HepG2 (cell line): ENCODE results near the gene CHI3L1. TPM values are rescaled to one million over a fixed set of nuclear protein-coding genes. Genes with fewer than 3 reads are reported as not detected.
"Not testable (repeated sequence)": the region's sequence is repeated elsewhere in the genome, so short reads cannot be mapped to it uniquely, and the experiment has no call there.

ENCODE experiments used
- ATAC-seq: fragments of 200-7000 bp; cut with Tn5 transposase; 3 replicates; pipeline ENCODE4 v1.9.1; 2020; ENCODE audit warnings: mild to moderate bottlenecking, moderate library complexity
- BruUV-seq: library from RNA; stranded (reverse); fragments of 400-500 nt; replicated peaks from 2 replicates; lab custom pipeline; 2021; lab: Mats Ljungman, UMichigan
- CTCF ChIA-PET: fragments of 300-600 bp; formaldehyde crosslinking; extraction: SDS; loops from one replicate; lab custom pipeline; 2021; ENCODE audit warnings: low total read pairs, inconsistent platforms, low intra/inter-chr PET ratio; lab: Yijun Ruan, JAX
- POLR2A ChIA-PET: fragments of 350-600 bp; sonication (Branson Sonifier 250); formaldehyde crosslinking; loops from one replicate; lab custom pipeline; 2020; ENCODE audit warnings: antibody characterized with exemption, inconsistent platforms; lab: Yijun Ruan, JAX
- DNase-seq: peaks from one replicate; pipeline ENCODE4 v3.0.0-alpha.2; 2015; ENCODE audit warnings: low spot score
- FAIRE-seq: peaks from 3 replicates; lab custom pipeline; 2011; peaks lifted over from hg19 to GRCh38; lab: Jason Lieb, UNC
- H2AFZ ChIP-seq: one replicate; pipeline ENCODE4 v1.6.1; 2011; ENCODE audit warnings: low read length, inconsistent platforms
- H3K27ac ChIP-seq: fragments of 300-600 bp; 3 replicates; pipeline ENCODE4 v1.8.0; 2011; ENCODE audit warnings: mixed run types, mild to moderate bottlenecking, mixed read lengths, low read length, inconsistent platforms; ENCODE audit not compliant: insufficient read depth; ENCODE audit errors: extremely low read length
- H3K27me3 ChIP-seq, 2 experiments: fragments of 200-600 bp in 1 of 2; 2 replicates in 1 of 2; 3 replicates in 1 of 2; pipeline versions ENCODE4 v1.6.0 to v1.8.0; 2011; ENCODE audit warnings: low read length in 2 of 2, mild to moderate bottlenecking in 2 of 2, moderate library complexity in 2 of 2, inconsistent platforms in 1 of 2; ENCODE audit not compliant: insufficient read depth in 2 of 2, control insufficient read depth in 1 of 2
- H3K36me3 ChIP-seq, 2 experiments: fragments of 200-600 bp in 1 of 2; replicated peaks in 1 of 2; 2 replicates in 1 of 2; 3 replicates in 1 of 2; pipeline versions ENCODE4 v1.5.1 to v1.8.0; 2011; ENCODE audit warnings: low read length in 2 of 2, inconsistent platforms in 1 of 2; ENCODE audit not compliant: insufficient read depth in 2 of 2, control insufficient read depth in 1 of 2
- H3K4me1 ChIP-seq: 2 replicates; pipeline ENCODE4 v1.5.1; 2012; ENCODE audit warnings: low read length, inconsistent platforms; ENCODE audit not compliant: insufficient read depth
- H3K4me2 ChIP-seq: 2 replicates; pipeline ENCODE4 v1.6.0; 2011; ENCODE audit warnings: low read depth, low read length, inconsistent platforms
- H3K4me3 ChIP-seq, 3 experiments: fragments of 200-600 bp in 1 of 3; sonication (generic), shearing (Covaris generic) in 1 of 3; replicated peaks in 1 of 3; 2 replicates each; pipeline ENCODE4 v1.5.1; 2011 to 2016; ENCODE audit warnings: low read length in 3 of 3, inconsistent platforms in 2 of 3, low read depth in 2 of 3, mild to moderate bottlenecking in 2 of 3, control low read depth in 1 of 3, mixed read lengths in 1 of 3; ENCODE audit not compliant: insufficient read depth in 1 of 3
- H3K79me2 ChIP-seq: one replicate; pipeline ENCODE4 v1.6.1; 2011; ENCODE audit warnings: low read length, inconsistent platforms; ENCODE audit not compliant: insufficient read depth
- H3K9ac ChIP-seq: 2 replicates; pipeline ENCODE4 v1.6.0; 2011; ENCODE audit warnings: mild to moderate bottlenecking, low read depth, low read length, inconsistent platforms; ENCODE audit not compliant: insufficient read depth
- H3K9me3 ChIP-seq: 2 replicates; pipeline ENCODE4 v1.5.1; 2012; ENCODE audit warnings: mild to moderate bottlenecking, low read length
- H4K20me1 ChIP-seq: 2 replicates; pipeline ENCODE4 v1.6.0; 2011; ENCODE audit warnings: inconsistent platforms, mild to moderate bottlenecking, low read length, moderate library complexity; ENCODE audit not compliant: insufficient read depth
- NFE2L2 ChIP-seq: fragments of 150-350 bp; IDR thresholded peaks from 2 replicates; pipeline ENCODE4 v1.6.1; 2014; ENCODE audit warnings: low read length
- ZFY ChIP-seq: sonication (generic); formaldehyde crosslinking; IDR thresholded peaks from 2 replicates; pipeline ENCODE4 v1.4.0; 2020; ENCODE audit warnings: missing genetic modification reagents
- WGBS: methylation state at CpG from one replicate; pipeline ENCODE4 v1.1.6; 2017; ENCODE audit warnings: low lambda C conversion rate; 5-methylcytosine and 5-hydroxymethylcytosine counted together
- in situ Hi-C: cut with HindIII; loops from 2 replicates; pipeline ENCODE4 v1.10.0; 2017; ENCODE audit warnings: low pct_unique_long_range_greater_than_20kb; ENCODE audit not compliant: extremely low pct_ligation_motif_present
- intact Hi-C: fragments of 100-400 bp; cut with micrococcal nuclease; formaldehyde crosslinking; loops from one replicate; pipeline ENCODE4 v1.10.0; 2022; ENCODE audit not compliant: unreplicated experiment
- polyA plus RNA-seq, 8 experiments: library from polyadenylated mRNA; depleted of rRNA in 3 of 8; stranded (reverse) in 7 of 8; unstranded in 1 of 8; fragments of >200 nt; fragmentation: Illumina TruSeq in 4 of 8; extraction: Trizol in 4 of 8; gene quantifications; 2 replicates each; pipeline versions ENCODE4 v1.2.1 to v1.2.3, GENCODE V29; 2011 to 2016; ENCODE audit warnings: low read depth in 4 of 8, missing spikeins in 1 of 8, mixed read lengths in 1 of 8; ENCODE audit not compliant: insufficient read depth in 1 of 8
- total RNA-seq, 5 experiments: library from RNA; depleted of rRNA; stranded (reverse); fragments of >200 nt; fragmentation: Illumina TruSeq; extraction: Trizol; gene quantifications; 2 replicates each; pipeline ENCODE4 v1.2.3, GENCODE V29; 2016; ENCODE audit warnings: low read depth in 1 of 5

Gene CHI3L1
- total and polyA plus RNA-seq, 2 of the 13 experiments (the other 11 are each of a cell fraction or from before 2014, with no cell fraction given), result 0.09 to 0.13 TPM

- BruUV-seq, H3K9ac ChIP-seq, POLR2A ChIA-PET, H4K20me1 ChIP-seq, H3K4me2 ChIP-seq, H3K9me3 ChIP-seq, H3K27ac ChIP-seq, intact Hi-C loops, DNase-seq, H3K27me3 ChIP-seq, in situ Hi-C loops, FAIRE-seq, H2AFZ ChIP-seq, ATAC-seq, H3K4me1 ChIP-seq, CTCF ChIA-PET, H3K4me3 ChIP-seq, H3K36me3 ChIP-seq, H3K79me2 ChIP-seq: not testable (repeated sequence)
- WGBS, result 49% methylated on average over 7 of the region's 7 CpGs
Measured at GRCh38 chr1:203234901-203235300, 48.4 kb upstream of the CHI3L1 start.

- ATAC-seq (no peak), FAIRE-seq (no peak), DNase-seq (no peak)
- CTCF ChIA-PET, result no interaction called here
- peaks cover 0 to 22% of the 10 kb centered on the region in 2 experiments; a peak in 3 of 5 replicates for H3K27me3 ChIP-seq
- in situ Hi-C loops (no loop called here), intact Hi-C loops (no loop called here)
- POLR2A ChIA-PET, result no interaction called here
- no peak within 1 kb of the TSS for H2AFZ ChIP-seq
- no peak for TF ChIP-seq NFE2L2
- no peak for TF ChIP-seq ZFY (CRISPR knock-in tag)
- no peak within 1 kb of the TSS for H3K27ac ChIP-seq
- BruUV-seq, result no TSS peak
- 40% methylated on average over 6 of the region's 7 CpGs for WGBS
- no peaks in the 10 kb centered on the region for H3K9me3 ChIP-seq
- no peaks in the 10 kb centered on the region for H3K79me2 ChIP-seq
- no peak within 1 kb of the TSS for H3K4me2 ChIP-seq
- H3K36me3 ChIP-seq, result no peaks in the 10 kb centered on the region
- H3K4me1 ChIP-seq, result no peaks in the 10 kb centered on the region
- H4K20me1 ChIP-seq, result no peaks in the 10 kb centered on the region
- no peak within 1 kb of the TSS for H3K9ac ChIP-seq
- no peak within 1 kb of the TSS for H3K4me3 ChIP-seq
Measured at GRCh38 chr1:203229471-203230135, 43.1 kb upstream of the CHI3L1 start, which contains the start of gene CHIT1. Gene CHIT1 (minus strand): TSS chr1:203229673. CDS start chr1:203229636, 37 bp downstream.
